ENCODE measurements around the gene CD70.

CD70 gene

DNA sequence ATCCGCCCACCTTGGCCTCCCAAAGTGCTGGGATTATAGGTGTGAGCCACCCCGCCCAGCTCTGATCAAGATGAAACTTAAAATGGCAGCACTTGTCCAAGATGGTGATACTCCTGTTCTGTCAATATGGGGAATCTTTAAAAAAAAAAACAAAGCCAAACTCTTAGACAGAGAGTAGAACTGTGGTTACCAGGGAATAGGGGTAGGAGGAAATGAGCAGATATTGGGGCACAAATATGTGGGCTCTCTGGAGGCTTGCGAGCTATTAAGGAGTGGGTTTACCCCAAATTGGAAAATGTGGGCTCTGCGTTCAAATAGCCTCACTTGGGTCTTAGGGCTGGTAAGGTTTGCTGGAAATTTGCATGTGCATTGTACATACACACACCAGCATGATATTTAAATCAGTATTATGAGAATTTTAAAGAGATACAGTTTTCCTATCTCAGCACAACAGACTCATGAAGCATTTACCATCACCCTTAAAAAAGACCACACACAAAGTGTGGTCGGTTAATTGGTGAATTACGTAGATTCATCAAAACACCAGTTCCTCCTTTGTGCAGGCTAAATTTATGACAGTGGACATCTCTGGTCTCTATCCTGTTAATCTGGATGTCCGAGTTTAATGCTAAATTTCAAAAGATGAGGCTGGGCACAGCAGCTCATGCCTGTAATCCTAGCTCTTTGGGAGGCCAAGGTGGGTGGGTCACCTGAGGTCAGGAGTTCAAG, 11.3 kb downstream of the CD70 start:
- Histone ChIP-seq H3K4me1 (ENCODE audit: low read length) (peaks cover 39% of the 10 kb centered on the region), H3K9me3 (replicated peaks; ENCODE audit: insufficient read depth, low read length) (no peaks in the 10 kb centered on the region), H3K36me3 (replicated peaks; ENCODE audit: insufficient read depth, low read length) (no peaks in the 10 kb centered on the region), H3K27me3 (replicated peaks; ENCODE audit: insufficient read depth, low read length) (no peaks in the 10 kb centered on the region), H2AFZ (ENCODE audit: low read length) (no peak overlapping the region), H3K4me2 (ENCODE audit: low read depth, low read length) (no peak overlapping the region), H4K20me1 (ENCODE audit: insufficient read depth, low read length) (no peaks in the 10 kb centered on the region), H3K4me3 (ENCODE audit: low read length) (no peak overlapping the region), H3K27ac (ENCODE audit: low read length) (no peak overlapping the region), H3K9me2 (replicated peaks; ENCODE audit: insufficient read depth, low read length) (no peaks in the 10 kb centered on the region), H3K79me2 (ENCODE audit: low read length) (no peaks in the 10 kb centered on the region), H3K9ac (ENCODE audit: low read length) (no peak overlapping the region), H3F3A (ENCODE audit: insufficient read depth, low read length) (peaks cover 19% of the 10 kb centered on the region)
- no peak for TF ChIP-seq EZH2phosphoT487 (IDR thresholded peaks at IDR 0.05; ENCODE audit: low read length)
- TF ChIP-seq, protein P1, sequence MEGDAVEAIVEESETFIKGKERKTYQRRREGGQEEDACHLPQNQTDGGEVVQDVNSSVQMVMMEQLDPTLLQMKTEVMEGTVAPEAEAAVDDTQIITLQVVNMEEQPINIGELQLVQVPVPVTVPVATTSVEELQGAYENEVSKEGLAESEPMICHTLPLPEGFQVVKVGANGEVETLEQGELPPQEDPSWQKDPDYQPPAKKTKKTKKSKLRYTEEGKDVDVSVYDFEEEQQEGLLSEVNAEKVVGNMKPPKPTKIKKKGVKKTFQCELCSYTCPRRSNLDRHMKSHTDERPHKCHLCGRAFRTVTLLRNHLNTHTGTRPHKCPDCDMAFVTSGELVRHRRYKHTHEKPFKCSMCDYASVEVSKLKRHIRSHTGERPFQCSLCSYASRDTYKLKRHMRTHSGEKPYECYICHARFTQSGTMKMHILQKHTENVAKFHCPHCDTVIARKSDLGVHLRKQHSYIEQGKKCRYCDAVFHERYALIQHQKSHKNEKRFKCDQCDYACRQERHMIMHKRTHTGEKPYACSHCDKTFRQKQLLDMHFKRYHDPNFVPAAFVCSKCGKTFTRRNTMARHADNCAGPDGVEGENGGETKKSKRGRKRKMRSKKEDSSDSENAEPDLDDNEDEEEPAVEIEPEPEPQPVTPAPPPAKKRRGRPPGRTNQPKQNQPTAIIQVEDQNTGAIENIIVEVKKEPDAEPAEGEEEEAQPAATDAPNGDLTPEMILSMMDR (IDR thresholded peaks at IDR 0.05; ENCODE audit: low read length), result no peak
- TF ChIP-seq EZH2 (optimal IDR thresholded peaks at IDR 0.05; ENCODE audit: low read depth, low read length), result no peak
- no peak for DNase-seq

DNA sequence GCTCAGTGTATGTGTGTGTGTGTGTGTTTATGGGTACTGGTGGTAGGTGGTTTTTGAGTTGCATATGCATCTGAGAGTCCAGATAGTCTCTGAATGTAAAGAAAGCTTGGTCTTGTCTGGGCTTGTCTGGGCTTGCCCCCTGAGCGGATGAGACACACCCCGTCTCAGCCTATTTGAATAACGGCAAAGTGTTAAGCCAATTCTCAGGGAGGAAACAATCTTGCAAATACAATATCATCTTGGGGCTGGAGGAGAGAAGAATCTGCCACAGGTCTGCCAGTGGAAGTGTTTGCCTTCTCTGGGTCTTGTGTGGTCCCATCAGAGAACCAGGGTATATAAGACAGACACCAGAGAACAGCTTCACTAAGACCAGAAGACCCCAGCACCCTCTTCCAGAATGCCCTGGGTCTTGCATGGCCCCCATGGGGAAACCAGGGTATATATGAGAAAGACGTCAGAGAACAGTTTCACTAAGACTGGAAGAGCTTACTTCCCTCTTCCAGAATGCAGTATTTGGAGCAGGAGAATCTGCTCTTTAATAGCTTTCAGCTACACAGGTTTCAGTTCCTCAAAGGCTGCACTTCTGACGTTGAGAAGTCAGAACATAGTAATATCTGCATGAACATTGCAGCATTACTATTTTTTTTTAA, 13.3 kb downstream of the CD70 start:
- Histone ChIP-seq H3K79me2 (ENCODE audit: low read length) (no peaks in the 10 kb centered on the region), H4K20me1 (ENCODE audit: insufficient read depth, low read length) (no peaks in the 10 kb centered on the region), H3K27ac (ENCODE audit: low read length) (peak overlapping the region; percentile 91), H3K9me2 (replicated peaks; ENCODE audit: insufficient read depth, low read length) (no peaks in the 10 kb centered on the region), H3K4me1 (ENCODE audit: low read length) (peaks cover 39% of the 10 kb centered on the region), H3K4me3 (ENCODE audit: low read length) (0 out of 2 replicates have a peak overlapping the region, but pooled peaks have one; percentile 2), H3K9me3 (replicated peaks; ENCODE audit: insufficient read depth, low read length) (no peaks in the 10 kb centered on the region), H3K36me3 (replicated peaks; ENCODE audit: insufficient read depth, low read length) (no peaks in the 10 kb centered on the region), H2AFZ (ENCODE audit: low read length) (0 out of 2 replicates have a peak overlapping the region, but pooled peaks have one; percentile 0), H3K27me3 (replicated peaks; ENCODE audit: insufficient read depth, low read length) (no peaks in the 10 kb centered on the region), H3K4me2 (ENCODE audit: low read depth, low read length) (peak overlapping the region; percentile 61), H3F3A (ENCODE audit: insufficient read depth, low read length) (peaks cover 19% of the 10 kb centered on the region), H3K9ac (ENCODE audit: low read length) (peak overlapping the region; percentile 39)
- TF ChIP-seq EZH2phosphoT487 (IDR thresholded peaks at IDR 0.05; ENCODE audit: low read length) (no peak), EZH2 (optimal IDR thresholded peaks at IDR 0.05; ENCODE audit: low read depth, low read length) (no peak)
- TF ChIP-seq, protein P1 (IDR thresholded peaks at IDR 0.05; ENCODE audit: low read length), result no peak
- peak; percentile 95 for DNase-seq

DNA sequence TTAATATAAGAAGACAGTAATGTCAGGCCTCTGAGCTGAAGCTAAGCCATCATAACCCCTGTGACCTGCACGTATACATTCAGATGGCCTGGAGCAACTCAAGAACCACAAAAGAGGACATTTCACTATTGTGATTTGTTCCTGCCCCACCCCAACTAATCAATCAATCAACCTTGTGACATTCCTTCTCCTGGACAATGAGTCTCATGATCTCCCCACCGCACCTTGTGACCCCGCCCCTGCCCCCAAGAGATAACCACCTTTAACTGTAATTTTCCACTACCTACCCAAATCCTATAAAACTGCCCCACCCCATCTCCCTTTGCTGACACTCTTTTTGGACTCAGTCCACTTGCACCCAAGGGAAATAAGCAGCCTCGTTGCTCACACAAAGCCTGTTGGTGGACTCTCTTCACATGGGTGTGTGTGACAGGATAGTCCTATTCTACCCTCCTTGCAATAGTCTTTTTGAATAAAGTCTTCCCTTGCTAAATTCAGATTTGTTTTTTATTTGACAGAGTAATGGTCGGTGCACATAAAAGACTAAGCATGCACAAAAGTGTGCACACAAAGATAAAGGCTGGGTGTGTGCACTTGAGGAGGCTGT, 14.0 kb downstream of the CD70 start:
- Histone ChIP-seq H3K9me3 (replicated peaks; ENCODE audit: insufficient read depth, low read length) (no peaks in the 10 kb centered on the region), H3K27me3 (replicated peaks; ENCODE audit: insufficient read depth, low read length) (no peaks in the 10 kb centered on the region), H3K9ac (ENCODE audit: low read length) (peak overlapping the region; percentile 39; the same call in 1 of the 2 replicates), H3K9me2 (replicated peaks; ENCODE audit: insufficient read depth, low read length) (no peaks in the 10 kb centered on the region), H3F3A (ENCODE audit: insufficient read depth, low read length) (peaks cover 19% of the 10 kb centered on the region), H3K27ac (ENCODE audit: low read length) (peak overlapping the region; percentile 91), H3K79me2 (ENCODE audit: low read length) (no peaks in the 10 kb centered on the region), H2AFZ (ENCODE audit: low read length) (0 out of 2 replicates have a peak overlapping the region, but pooled peaks have one; percentile 0), H3K36me3 (replicated peaks; ENCODE audit: insufficient read depth, low read length) (no peaks in the 10 kb centered on the region), H3K4me1 (ENCODE audit: low read length) (peaks cover 39% of the 10 kb centered on the region), H3K4me2 (ENCODE audit: low read depth, low read length) (peak overlapping the region; percentile 61), H4K20me1 (ENCODE audit: insufficient read depth, low read length) (no peaks in the 10 kb centered on the region), H3K4me3 (ENCODE audit: low read length) (0 out of 2 replicates have a peak overlapping the region, but pooled peaks have one; percentile 2)
- no peak for TF ChIP-seq EZH2phosphoT487 (IDR thresholded peaks at IDR 0.05; ENCODE audit: low read length)
- TF ChIP-seq, protein P1 (IDR thresholded peaks at IDR 0.05; ENCODE audit: low read length), result no peak
- no peak for TF ChIP-seq EZH2 (optimal IDR thresholded peaks at IDR 0.05; ENCODE audit: low read depth, low read length)
- no peak for DNase-seq

Measured in MM.1S (cell line).